ENCODE data around the gene AR. TPM values are rescaled to one million over a fixed set of nuclear protein-coding genes. Genes with fewer than 3 reads are reported as not detected.

The AR gene
- total RNA-seq, 2 experiments from 2014 or later: not detected

DNA sequence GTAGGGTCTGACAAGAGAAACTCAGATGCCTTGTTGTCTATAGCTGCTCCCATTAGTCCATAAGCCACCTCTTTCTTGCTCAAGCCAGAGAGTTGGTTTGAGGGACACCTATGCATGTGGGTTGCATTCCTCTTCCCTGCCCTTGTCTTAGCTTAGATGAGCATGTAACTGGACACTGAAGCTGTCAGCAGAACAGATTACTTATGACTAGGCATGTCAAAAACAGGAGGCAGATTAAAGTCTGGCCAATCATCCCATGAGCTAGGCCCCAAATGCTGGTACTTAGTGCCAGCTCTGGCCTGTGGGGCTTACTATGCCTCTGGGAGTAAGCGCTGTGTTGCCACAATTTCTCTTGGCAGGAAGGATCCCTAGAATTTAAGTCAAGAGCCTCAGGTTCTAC is 215.2 kb downstream of the AR start:
- Mint-ChIP-seq H3K4me1 (no peaks in the 10 kb centered on the region), H3K27ac (no peak overlapping the region), H3K36me3 (ENCODE audit: low read depth) (no peaks in the 10 kb centered on the region), H3K9me3 (ENCODE audit: low read depth) (no peaks in the 10 kb centered on the region), H3K27me3 (no peaks in the 10 kb centered on the region), H3K4me3 (no peak overlapping the region)
- no peak for DNase-seq
- intact Hi-C loops (cut with DNase I, micrococcal nuclease): no loop called here
- CTCF ChIA-PET: no interaction called here
- ATAC-seq: no peak
- POLR2A ChIA-PET: no interaction called here

DNA sequence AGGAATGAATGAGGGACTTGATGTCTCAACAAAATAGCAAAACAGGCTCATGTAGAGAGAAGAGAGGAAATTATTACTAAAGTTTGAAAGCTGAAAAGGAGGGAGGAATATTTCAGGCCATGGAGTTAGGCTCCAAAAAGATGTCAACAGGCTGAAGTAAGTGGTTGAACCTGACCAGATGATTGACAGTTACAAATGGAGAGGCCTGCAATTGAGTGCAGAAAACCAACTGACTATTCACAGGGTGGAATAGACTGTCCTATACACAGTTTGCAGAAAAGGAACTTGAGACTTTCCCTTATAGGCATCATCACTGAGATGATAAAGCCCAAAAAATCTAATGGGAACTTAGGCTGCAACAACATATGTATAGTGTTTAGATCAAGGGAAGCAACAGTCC is 233.3 kb downstream of the AR start:
- POLR2A ChIA-PET: no interaction called here
- intact Hi-C loops (cut with DNase I, micrococcal nuclease): no loop called here

DNA sequence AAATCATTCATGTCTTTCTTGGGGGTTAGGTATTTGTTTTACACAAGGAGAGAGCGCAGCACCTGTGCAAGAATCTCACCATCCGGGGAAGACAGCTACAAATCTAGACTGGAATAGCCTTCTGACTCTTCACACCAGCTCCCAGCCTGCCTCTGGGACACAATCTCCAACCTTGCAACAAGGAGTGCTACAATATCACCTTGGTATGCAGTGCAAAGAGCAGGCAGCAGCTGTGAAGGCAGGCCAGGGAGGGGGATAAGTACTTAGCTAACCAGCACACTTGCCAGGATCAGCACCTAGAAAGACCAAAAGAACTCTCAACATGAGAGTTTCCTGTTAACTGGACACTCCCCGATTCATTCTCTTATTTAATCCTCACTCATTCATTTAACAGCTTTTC is 235.3 kb downstream of the AR start:
- Mint-ChIP-seq H3K9me3 (ENCODE audit: low read depth) (peaks cover under 1% of the 10 kb centered on the region), H3K36me3 (ENCODE audit: low read depth) (no peaks in the 10 kb centered on the region), H3K4me1 (no peaks in the 10 kb centered on the region), H3K27ac (no peak overlapping the region), H3K27me3 (no peaks in the 10 kb centered on the region), H3K4me3 (no peak overlapping the region)
- intact Hi-C loops (cut with DNase I, micrococcal nuclease): no loop called here
- ChIA-PET CTCF (no interaction called here), POLR2A (no interaction called here)
- ATAC-seq (no peak), DNase-seq (no peak)

More for the DNA sequence above, 233.3 kb downstream of the AR start:
- Mint-ChIP-seq H3K27me3 (no peaks in the 10 kb centered on the region), H3K27ac (no peak overlapping the region), H3K4me3 (no peak overlapping the region), H3K4me1 (no peaks in the 10 kb centered on the region), H3K36me3 (ENCODE audit: low read depth) (no peaks in the 10 kb centered on the region), H3K9me3 (ENCODE audit: low read depth) (peaks cover 4% of the 10 kb centered on the region)
- ATAC-seq (no peak), DNase-seq (no peak)
- CTCF ChIA-PET: no interaction called here

Data from activated CD4-positive, alpha-beta T cell treated with anti-CD3 and anti-CD28 coated beads for 36 hours (primary cell).